GM23338 (cell line): Measurements from ENCODE around the gene SETBP1.

Experiments used
- CREB1 ChIP-seq: fragments of 250-450 bp; sonication (Bioruptor Pico); IDR thresholded peaks from 2 replicates; pipeline ENCODE4 v1.5.0; 2020; ENCODE audit warnings: low read depth, mild to moderate bottlenecking, moderate library complexity
- EZH2 ChIP-seq: fragments of 200-600 bp; sonication (generic); IDR thresholded peaks from one replicate; pipeline ENCODE4 v1.8.0; 2017; ENCODE audit warnings: antibody characterized with exemption, mild to moderate bottlenecking, low read depth; ENCODE audit not compliant: unreplicated experiment
- EZH2phosphoT487 ChIP-seq: fragments of 200-600 bp; sonication (generic); IDR thresholded peaks from one replicate; pipeline ENCODE4 v1.8.1; 2018; ENCODE audit warnings: antibody characterized with exemption; ENCODE audit not compliant: unreplicated experiment
- JUNB ChIP-seq: IDR thresholded peaks from one replicate; pipeline ENCODE4 v1.6.1; 2016; ENCODE audit warnings: antibody characterized with exemption; ENCODE audit not compliant: unreplicated experiment
- NANOG ChIP-seq: IDR thresholded peaks from 2 replicates; pipeline ENCODE4 v1.6.1; 2016; ENCODE audit warnings: antibody characterized with exemption, borderline replicate concordance
- POLR2AphosphoS5 ChIP-seq: IDR thresholded peaks from 2 replicates; pipeline ENCODE4 v1.6.1; 2016; ENCODE audit warnings: antibody characterized with exemption, low read depth
- STAT1 ChIP-seq: IDR thresholded peaks from one replicate; pipeline ENCODE4 v1.6.1; 2016; ENCODE audit warnings: antibody characterized with exemption; ENCODE audit not compliant: unreplicated experiment
- ZNF114 ChIP-seq: fragments of 250-450 bp; sonication (Bioruptor Pico); IDR thresholded peaks from 2 replicates; pipeline ENCODE4 v1.5.0; 2020; ENCODE audit warnings: mild to moderate bottlenecking, moderate library complexity
- ZNF331 ChIP-seq: fragments of 250-450 bp; sonication (Bioruptor Pico); IDR thresholded peaks from 2 replicates; pipeline ENCODE4 v1.5.0; 2020; ENCODE audit warnings: low read depth, mild to moderate bottlenecking, moderate library complexity
- TF ChIP-seq, protein P1 (sequence below), 2 experiments: fragments of 200-600 bp in 1 of 2; sonication (generic) in 1 of 2; conservative IDR thresholded peaks; 2 replicates each; pipeline versions ENCODE4 v1.5.1 to v1.6.1; 2016 to 2017; ENCODE audit warnings: antibody characterized with exemption in 2 of 2, low read depth in 2 of 2, mild to moderate bottlenecking in 2 of 2, moderate library complexity in 1 of 2
- TF ChIP-seq, protein P2 (sequence below): fragments of 250-450 bp; sonication (Bioruptor Pico); IDR thresholded peaks from 2 replicates; pipeline ENCODE4 v1.5.0; 2020; ENCODE audit warnings: mild to moderate bottlenecking, moderate library complexity
- TF ChIP-seq, protein P3 (sequence below): IDR thresholded peaks from 2 replicates; pipeline ENCODE4 v1.6.1; 2016; ENCODE audit warnings: antibody characterized with exemption
- TF ChIP-seq, protein P4 (sequence below): IDR thresholded peaks from one replicate; pipeline ENCODE4 v1.6.1; 2018; ENCODE audit warnings: antibody characterized with exemption; ENCODE audit not compliant: unreplicated experiment

DNA sequence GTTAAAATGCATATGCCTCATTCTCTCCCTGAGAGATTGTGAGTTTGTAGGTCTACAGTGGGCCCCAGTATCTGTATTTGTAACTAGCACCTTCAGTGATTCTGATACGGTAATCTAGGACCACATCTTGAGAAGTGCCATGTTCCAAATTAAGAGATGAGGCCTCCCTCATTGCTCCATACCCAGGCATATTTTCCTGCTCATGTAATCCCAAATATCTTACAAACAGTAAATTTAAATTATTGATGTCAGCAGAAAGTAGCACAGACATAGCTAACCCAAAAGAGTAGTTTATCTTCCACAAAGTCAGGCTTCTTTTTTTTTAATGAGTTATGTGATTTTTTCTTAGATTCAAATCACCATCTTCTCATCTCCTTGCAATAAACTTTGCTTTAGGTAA is 263.8 kb downstream of the SETBP1 start:
- TF ChIP-seq, protein P1, sequence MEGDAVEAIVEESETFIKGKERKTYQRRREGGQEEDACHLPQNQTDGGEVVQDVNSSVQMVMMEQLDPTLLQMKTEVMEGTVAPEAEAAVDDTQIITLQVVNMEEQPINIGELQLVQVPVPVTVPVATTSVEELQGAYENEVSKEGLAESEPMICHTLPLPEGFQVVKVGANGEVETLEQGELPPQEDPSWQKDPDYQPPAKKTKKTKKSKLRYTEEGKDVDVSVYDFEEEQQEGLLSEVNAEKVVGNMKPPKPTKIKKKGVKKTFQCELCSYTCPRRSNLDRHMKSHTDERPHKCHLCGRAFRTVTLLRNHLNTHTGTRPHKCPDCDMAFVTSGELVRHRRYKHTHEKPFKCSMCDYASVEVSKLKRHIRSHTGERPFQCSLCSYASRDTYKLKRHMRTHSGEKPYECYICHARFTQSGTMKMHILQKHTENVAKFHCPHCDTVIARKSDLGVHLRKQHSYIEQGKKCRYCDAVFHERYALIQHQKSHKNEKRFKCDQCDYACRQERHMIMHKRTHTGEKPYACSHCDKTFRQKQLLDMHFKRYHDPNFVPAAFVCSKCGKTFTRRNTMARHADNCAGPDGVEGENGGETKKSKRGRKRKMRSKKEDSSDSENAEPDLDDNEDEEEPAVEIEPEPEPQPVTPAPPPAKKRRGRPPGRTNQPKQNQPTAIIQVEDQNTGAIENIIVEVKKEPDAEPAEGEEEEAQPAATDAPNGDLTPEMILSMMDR (conservative IDR thresholded peaks at IDR 0.05; ENCODE audit: low read depth in 2 of 2), result no peak
- TF ChIP-seq CREB1 (CRISPR knock-in tag) (no peak), POLR2AphosphoS5 (no peak), JUNB (no peak), EZH2phosphoT487 (no peak), EZH2 (no peak), NANOG (no peak), ZNF331 (CRISPR knock-in tag) (no peak), STAT1 (no peak), ZNF114 (CRISPR knock-in tag) (no peak)
- TF ChIP-seq, protein P2, sequence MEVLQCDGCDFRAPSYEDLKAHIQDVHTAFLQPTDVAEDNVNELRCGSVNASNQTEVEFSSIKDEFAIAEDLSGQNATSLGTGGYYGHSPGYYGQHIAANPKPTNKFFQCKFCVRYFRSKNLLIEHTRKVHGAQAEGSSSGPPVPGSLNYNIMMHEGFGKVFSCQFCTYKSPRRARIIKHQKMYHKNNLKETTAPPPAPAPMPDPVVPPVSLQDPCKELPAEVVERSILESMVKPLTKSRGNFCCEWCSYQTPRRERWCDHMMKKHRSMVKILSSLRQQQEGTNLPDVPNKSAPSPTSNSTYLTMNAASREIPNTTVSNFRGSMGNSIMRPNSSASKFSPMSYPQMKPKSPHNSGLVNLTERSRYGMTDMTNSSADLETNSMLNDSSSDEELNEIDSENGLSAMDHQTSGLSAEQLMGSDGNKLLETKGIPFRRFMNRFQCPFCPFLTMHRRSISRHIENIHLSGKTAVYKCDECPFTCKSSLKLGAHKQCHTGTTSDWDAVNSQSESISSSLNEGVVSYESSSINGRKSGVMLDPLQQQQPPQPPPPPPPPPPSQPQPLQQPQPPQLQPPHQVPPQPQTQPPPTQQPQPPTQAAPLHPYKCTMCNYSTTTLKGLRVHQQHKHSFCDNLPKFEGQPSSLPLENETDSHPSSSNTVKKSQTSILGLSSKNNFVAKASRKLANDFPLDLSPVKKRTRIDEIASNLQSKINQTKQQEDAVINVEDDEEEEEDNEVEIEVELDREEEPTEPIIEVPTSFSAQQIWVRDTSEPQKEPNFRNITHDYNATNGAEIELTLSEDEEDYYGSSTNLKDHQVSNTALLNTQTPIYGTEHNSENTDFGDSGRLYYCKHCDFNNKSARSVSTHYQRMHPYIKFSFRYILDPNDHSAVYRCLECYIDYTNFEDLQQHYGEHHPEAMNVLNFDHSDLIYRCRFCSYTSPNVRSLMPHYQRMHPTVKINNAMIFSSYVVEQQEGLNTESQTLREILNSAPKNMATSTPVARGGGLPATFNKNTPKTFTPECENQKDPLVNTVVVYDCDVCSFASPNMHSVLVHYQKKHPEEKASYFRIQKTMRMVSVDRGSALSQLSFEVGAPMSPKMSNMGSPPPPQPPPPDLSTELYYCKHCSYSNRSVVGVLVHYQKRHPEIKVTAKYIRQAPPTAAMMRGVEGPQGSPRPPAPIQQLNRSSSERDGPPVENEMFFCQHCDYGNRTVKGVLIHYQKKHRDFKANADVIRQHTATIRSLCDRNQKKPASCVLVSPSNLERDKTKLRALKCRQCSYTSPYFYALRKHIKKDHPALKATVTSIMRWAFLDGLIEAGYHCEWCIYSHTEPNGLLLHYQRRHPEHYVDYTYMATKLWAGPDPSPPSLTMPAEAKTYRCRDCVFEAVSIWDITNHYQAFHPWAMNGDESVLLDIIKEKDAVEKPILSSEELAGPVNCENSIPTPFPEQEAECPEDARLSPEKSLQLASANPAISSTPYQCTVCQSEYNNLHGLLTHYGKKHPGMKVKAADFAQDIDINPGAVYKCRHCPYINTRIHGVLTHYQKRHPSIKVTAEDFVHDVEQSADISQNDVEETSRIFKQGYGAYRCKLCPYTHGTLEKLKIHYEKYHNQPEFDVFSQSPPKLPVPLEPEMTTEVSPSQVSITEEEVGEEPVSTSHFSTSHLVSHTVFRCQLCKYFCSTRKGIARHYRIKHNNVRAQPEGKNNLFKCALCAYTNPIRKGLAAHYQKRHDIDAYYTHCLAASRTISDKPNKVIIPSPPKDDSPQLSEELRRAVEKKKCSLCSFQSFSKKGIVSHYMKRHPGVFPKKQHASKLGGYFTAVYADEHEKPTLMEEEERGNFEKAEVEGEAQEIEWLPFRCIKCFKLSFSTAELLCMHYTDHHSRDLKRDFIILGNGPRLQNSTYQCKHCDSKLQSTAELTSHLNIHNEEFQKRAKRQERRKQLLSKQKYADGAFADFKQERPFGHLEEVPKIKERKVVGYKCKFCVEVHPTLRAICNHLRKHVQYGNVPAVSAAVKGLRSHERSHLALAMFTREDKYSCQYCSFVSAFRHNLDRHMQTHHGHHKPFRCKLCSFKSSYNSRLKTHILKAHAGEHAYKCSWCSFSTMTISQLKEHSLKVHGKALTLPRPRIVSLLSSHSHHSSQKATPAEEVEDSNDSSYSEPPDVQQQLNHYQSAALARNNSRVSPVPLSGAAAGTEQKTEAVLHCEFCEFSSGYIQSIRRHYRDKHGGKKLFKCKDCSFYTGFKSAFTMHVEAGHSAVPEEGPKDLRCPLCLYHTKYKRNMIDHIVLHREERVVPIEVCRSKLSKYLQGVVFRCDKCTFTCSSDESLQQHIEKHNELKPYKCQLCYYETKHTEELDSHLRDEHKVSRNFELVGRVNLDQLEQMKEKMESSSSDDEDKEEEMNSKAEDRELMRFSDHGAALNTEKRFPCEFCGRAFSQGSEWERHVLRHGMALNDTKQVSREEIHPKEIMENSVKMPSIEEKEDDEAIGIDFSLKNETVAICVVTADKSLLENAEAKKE, result no peak
- TF ChIP-seq, protein P3, sequence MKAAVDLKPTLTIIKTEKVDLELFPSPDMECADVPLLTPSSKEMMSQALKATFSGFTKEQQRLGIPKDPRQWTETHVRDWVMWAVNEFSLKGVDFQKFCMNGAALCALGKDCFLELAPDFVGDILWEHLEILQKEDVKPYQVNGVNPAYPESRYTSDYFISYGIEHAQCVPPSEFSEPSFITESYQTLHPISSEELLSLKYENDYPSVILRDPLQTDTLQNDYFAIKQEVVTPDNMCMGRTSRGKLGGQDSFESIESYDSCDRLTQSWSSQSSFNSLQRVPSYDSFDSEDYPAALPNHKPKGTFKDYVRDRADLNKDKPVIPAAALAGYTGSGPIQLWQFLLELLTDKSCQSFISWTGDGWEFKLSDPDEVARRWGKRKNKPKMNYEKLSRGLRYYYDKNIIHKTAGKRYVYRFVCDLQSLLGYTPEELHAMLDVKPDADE, result no peak
- TF ChIP-seq, protein P4, sequence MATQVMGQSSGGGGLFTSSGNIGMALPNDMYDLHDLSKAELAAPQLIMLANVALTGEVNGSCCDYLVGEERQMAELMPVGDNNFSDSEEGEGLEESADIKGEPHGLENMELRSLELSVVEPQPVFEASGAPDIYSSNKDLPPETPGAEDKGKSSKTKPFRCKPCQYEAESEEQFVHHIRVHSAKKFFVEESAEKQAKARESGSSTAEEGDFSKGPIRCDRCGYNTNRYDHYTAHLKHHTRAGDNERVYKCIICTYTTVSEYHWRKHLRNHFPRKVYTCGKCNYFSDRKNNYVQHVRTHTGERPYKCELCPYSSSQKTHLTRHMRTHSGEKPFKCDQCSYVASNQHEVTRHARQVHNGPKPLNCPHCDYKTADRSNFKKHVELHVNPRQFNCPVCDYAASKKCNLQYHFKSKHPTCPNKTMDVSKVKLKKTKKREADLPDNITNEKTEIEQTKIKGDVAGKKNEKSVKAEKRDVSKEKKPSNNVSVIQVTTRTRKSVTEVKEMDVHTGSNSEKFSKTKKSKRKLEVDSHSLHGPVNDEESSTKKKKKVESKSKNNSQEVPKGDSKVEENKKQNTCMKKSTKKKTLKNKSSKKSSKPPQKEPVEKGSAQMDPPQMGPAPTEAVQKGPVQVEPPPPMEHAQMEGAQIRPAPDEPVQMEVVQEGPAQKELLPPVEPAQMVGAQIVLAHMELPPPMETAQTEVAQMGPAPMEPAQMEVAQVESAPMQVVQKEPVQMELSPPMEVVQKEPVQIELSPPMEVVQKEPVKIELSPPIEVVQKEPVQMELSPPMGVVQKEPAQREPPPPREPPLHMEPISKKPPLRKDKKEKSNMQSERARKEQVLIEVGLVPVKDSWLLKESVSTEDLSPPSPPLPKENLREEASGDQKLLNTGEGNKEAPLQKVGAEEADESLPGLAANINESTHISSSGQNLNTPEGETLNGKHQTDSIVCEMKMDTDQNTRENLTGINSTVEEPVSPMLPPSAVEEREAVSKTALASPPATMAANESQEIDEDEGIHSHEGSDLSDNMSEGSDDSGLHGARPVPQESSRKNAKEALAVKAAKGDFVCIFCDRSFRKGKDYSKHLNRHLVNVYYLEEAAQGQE, result no peak
